HCT116 (cell line): ENCODE measurements around the gene IL20RA. TPM values are rescaled to one million over a fixed set of nuclear protein-coding genes. Genes with fewer than 3 reads are reported as not detected.

Source experiments
- ATAC-seq: fragments of 200-7000 bp; cut with Tn5 transposase; 2 replicates; pipeline ENCODE4 v1.9.1; 2020; ENCODE audit warnings: mild to moderate bottlenecking, moderate library complexity
- BruUV-seq: library from RNA; stranded (reverse); fragments of 400-500 nt; replicated peaks from 2 replicates; lab custom pipeline; 2021; lab: Mats Ljungman, UMichigan
- CTCF ChIA-PET: fragments of 300-600 bp; sonication (Branson Sonifier 250); formaldehyde crosslinking; loops from one replicate; lab custom pipeline; 2021; ENCODE audit warnings: antibody characterized with exemption; lab: Charles Lee
- POLR2A ChIA-PET: fragments of 300-600, 350-600 bp; sonication (Branson Sonifier 250); formaldehyde crosslinking; loops from one replicate; lab custom pipeline; 2021; ENCODE audit warnings: antibody characterized with exemption; lab: Charles Lee
- RAD21 ChIA-PET, 2 experiments: fragments of 300-600 bp; sonication (Branson Sonifier 250); formaldehyde crosslinking; loops; one replicate each; lab custom pipeline; 2023; ENCODE audit warnings: low total read pairs in 2 of 2; ENCODE audit not compliant: uncharacterized antibody in 2 of 2, unreplicated experiment in 2 of 2, low non-redundant PET in 1 of 2; lab: Charles Lee
- DNase-seq: peaks from one replicate; pipeline ENCODE4 v3.0.0-alpha.2; 2010; ENCODE audit warnings: low read depth, low spot score
- H2AFZ ChIP-seq: fragments of 200-600 bp; shearing (Covaris generic), sonication (generic); 2 replicates; pipeline ENCODE4 v1.6.1; 2017; ENCODE audit warnings: low read depth, mixed run types, mixed read lengths, antibody characterized with exemption, low read length; ENCODE audit not compliant: poor library complexity, severe bottlenecking
- H3K27ac ChIP-seq: 2 replicates; pipeline ENCODE4 v1.5.1; 2012; ENCODE audit warnings: low read depth, low read length
- H3K27me3 ChIP-seq: fragments of 200-600 bp; sonication (generic); 2 replicates; pipeline ENCODE4 v1.6.1; 2016; ENCODE audit warnings: mixed run types, low read length, mixed read lengths; ENCODE audit not compliant: insufficient read depth
- H3K36me3 ChIP-seq, 2 experiments: fragments of 200-500 bp in 1 of 2; fragments of 200-600 bp in 1 of 2; sonication (Bioruptor generic) in 1 of 2; sonication (generic) in 1 of 2; 2 replicates each; pipeline versions ENCODE4 v1.5.1 to v1.6.1; 2014 to 2016; ENCODE audit warnings: low read length in 2 of 2, inconsistent platforms in 1 of 2, mixed read lengths in 1 of 2, mixed run types in 1 of 2; ENCODE audit not compliant: insufficient read depth in 2 of 2, control insufficient read depth in 1 of 2
- H3K4me1 ChIP-seq, 2 experiments: fragments of 200-600 bp in 1 of 2; sonication (generic) in 1 of 2; 2 replicates each; pipeline versions ENCODE4 v1.5.1 to v1.6.1; 2012 to 2017; ENCODE audit warnings: low read length in 2 of 2, inconsistent platforms in 1 of 2, mild to moderate bottlenecking in 1 of 2, mixed read lengths in 1 of 2, mixed run types in 1 of 2, moderate library complexity in 1 of 2; ENCODE audit not compliant: insufficient read depth in 2 of 2, control insufficient read depth in 1 of 2
- H3K4me2 ChIP-seq: fragments of 200-600 bp; sonication (generic); 2 replicates; pipeline ENCODE4 v1.6.1; 2017; ENCODE audit warnings: mixed run types, low read length, mixed read lengths
- H3K4me3 ChIP-seq, 2 experiments: fragments of 200-600 bp in 1 of 2; sonication (generic) in 1 of 2; replicated peaks in 1 of 2; 2 replicates each; pipeline ENCODE4 v1.5.1; 2011 to 2016; ENCODE audit warnings: low read length in 2 of 2, control low read depth in 1 of 2, low read depth in 1 of 2, mild to moderate bottlenecking in 1 of 2, mixed read lengths in 1 of 2, mixed run types in 1 of 2
- H3K79me2 ChIP-seq: fragments of 200-600 bp; sonication (generic); 2 replicates; pipeline ENCODE4 v1.6.1; 2017; ENCODE audit warnings: mild to moderate bottlenecking, mixed run types, low read length, moderate library complexity, mixed read lengths; ENCODE audit not compliant: insufficient read depth
- H3K9ac ChIP-seq: fragments of 200-600 bp; sonication (generic); 2 replicates; pipeline ENCODE4 v1.6.1; 2016; ENCODE audit warnings: low read length, mixed read lengths
- H3K9me2 ChIP-seq: fragments of 200-600 bp; sonication (generic), shearing (Covaris generic); 2 replicates; pipeline ENCODE4 v1.6.1; 2017; ENCODE audit warnings: mixed run types, mild to moderate bottlenecking, moderate library complexity; ENCODE audit not compliant: insufficient read depth
- H3K9me3 ChIP-seq, 2 experiments: fragments of 200-500 bp in 1 of 2; fragments of 200-600 bp in 1 of 2; sonication (Bioruptor generic) in 1 of 2; sonication (generic) in 1 of 2; 2 replicates each; pipeline ENCODE4 v1.6.1; 2014 to 2017; ENCODE audit warnings: low read length in 2 of 2, mixed read lengths in 2 of 2, inconsistent platforms in 1 of 2, low read depth in 1 of 2, mild to moderate bottlenecking in 1 of 2, mixed run types in 1 of 2, moderate library complexity in 1 of 2; ENCODE audit not compliant: control insufficient read depth in 1 of 2, insufficient read depth in 1 of 2
- H4K20me1 ChIP-seq: fragments of 200-600 bp; sonication (generic), shearing (Covaris generic); 2 replicates; pipeline ENCODE4 v1.6.1; 2017; ENCODE audit warnings: mixed run types, mild to moderate bottlenecking, moderate library complexity; ENCODE audit not compliant: insufficient read depth
- CEBPB ChIP-seq: IDR thresholded peaks from 2 replicates; pipeline ENCODE4 v1.6.1; 2012; ENCODE audit warnings: low read depth
- ELF1 ChIP-seq: IDR thresholded peaks from 2 replicates; pipeline ENCODE4 v1.6.1; 2012; ENCODE audit warnings: low read depth, borderline replicate concordance
- EZH2 ChIP-seq: fragments of 200-600 bp; sonication (generic); IDR thresholded peaks from 2 replicates; pipeline ENCODE4 v1.6.1; 2017; ENCODE audit warnings: antibody characterized with exemption, mixed run types
- FOSL1 ChIP-seq: IDR thresholded peaks from 2 replicates; pipeline ENCODE4 v1.6.1; 2012; ENCODE audit warnings: low read depth
- JUND ChIP-seq: IDR thresholded peaks from 2 replicates; pipeline ENCODE4 v1.6.1; 2012
- POLR2AphosphoS5 ChIP-seq: IDR thresholded peaks from 2 replicates; pipeline ENCODE4 v1.6.1; 2011; ENCODE audit warnings: mild to moderate bottlenecking, low read depth, low read length, moderate library complexity
- RAD21 ChIP-seq: IDR thresholded peaks from 2 replicates; pipeline ENCODE4 v1.6.1; 2012; ENCODE audit warnings: low read depth, mild to moderate bottlenecking
- SIN3A ChIP-seq: IDR thresholded peaks from 2 replicates; pipeline ENCODE4 v1.6.1; 2012; ENCODE audit warnings: low read depth
- SP1 ChIP-seq: IDR thresholded peaks from 2 replicates; pipeline ENCODE4 v1.6.1; 2012; ENCODE audit warnings: low read depth
- TCF7L2 ChIP-seq: IDR thresholded peaks from 2 replicates; pipeline ENCODE4 v1.7.0; 2011; ENCODE audit warnings: borderline replicate concordance, inconsistent platforms; ENCODE audit not compliant: insufficient read depth, insufficient read length; ENCODE audit errors: extremely low read depth
- ZFX ChIP-seq: fragments of 450-650 bp; IDR thresholded peaks from 2 replicates; pipeline ENCODE4 v1.6.1; 2017
- intact Hi-C: fragments of 100-400 bp; cut with micrococcal nuclease; formaldehyde crosslinking; loops from 2 replicates; pipeline ENCODE4 v1.10.0; 2022
- total RNA-seq: library from RNA; stranded (reverse); gene quantifications from one replicate; pipeline ENCODE4 v1.2.1, GENCODE V29; 2021; ENCODE audit not compliant: unreplicated experiment
- TF ChIP-seq, protein P1 (sequence below): IDR thresholded peaks from 2 replicates; pipeline ENCODE4 v1.6.1; 2012

Gene IL20RA
- total RNA-seq, 1 experiment from 2014 or later = 1.1 TPM

GRCh38 chr6:136969433-136969832 lies 75.3 kb downstream of the IL20RA start:
- DNase-seq = no peak
- no peaks in the 10 kb centered on the region for H3K9me3 ChIP-seq
- no peaks in the 10 kb centered on the region for H3K9me2 ChIP-seq
- intact Hi-C loops = loop anchor here (5.0 kb wide), 2 partner anchors 198 to 673 kb away; no protein-coding TSS in a partner anchor
- H2AFZ ChIP-seq = no peak overlapping the region
- no peak overlapping the region for H3K4me3 ChIP-seq
- ATAC-seq = no peak
- no peak overlapping the region for H3K9ac ChIP-seq
- no peaks in the 10 kb centered on the region for H3K36me3 ChIP-seq
- POLR2A ChIA-PET = no interaction called here
- no TSS peak for BruUV-seq
- no peak for TF ChIP-seq POLR2AphosphoS5
- TF ChIP-seq JUND = no peak
- TF ChIP-seq FOSL1 = no peak
- no peak for TF ChIP-seq CEBPB
- no peak for TF ChIP-seq RAD21
- TF ChIP-seq ELF1 = no peak
- no peak for TF ChIP-seq EZH2
- TF ChIP-seq TCF7L2 = no peak
- TF ChIP-seq SIN3A = no peak
- TF ChIP-seq, all 23 proteins: peak for 0
- H4K20me1 ChIP-seq = no peaks in the 10 kb centered on the region
- H3K4me2 ChIP-seq = no peak overlapping the region
- no peaks in the 10 kb centered on the region for H3K27me3 ChIP-seq
- H3K79me2 ChIP-seq = no peaks in the 10 kb centered on the region
- no peak overlapping the region for H3K27ac ChIP-seq
- peaks cover 0 to 5% of the 10 kb centered on the region in 2 experiments; a peak in 2 of 4 replicates for H3K4me1 ChIP-seq
- RAD21 ChIA-PET = no interaction called here
- CTCF ChIA-PET = no interaction called here

GRCh38 chr6:136968837-136969236 lies 75.9 kb downstream of the IL20RA start:
- POLR2A ChIA-PET = no interaction called here
- Histone ChIP-seq H3K27ac (no peak overlapping the region), H2AFZ (peak overlapping the region; percentile 43), H3K4me3 (no peak overlapping the region), H3K79me2 (no peaks in the 10 kb centered on the region), H3K9ac (no peak overlapping the region), H3K9me2 (no peaks in the 10 kb centered on the region), H4K20me1 (no peaks in the 10 kb centered on the region), H3K9me3 (no peaks in the 10 kb centered on the region), H3K4me1 (peaks cover 0 to 5% of the 10 kb centered on the region in 2 experiments; a peak in 2 of 4 replicates), H3K27me3 (no peaks in the 10 kb centered on the region), H3K4me2 (no peak overlapping the region), H3K36me3 (no peaks in the 10 kb centered on the region)
- ATAC-seq = no peak
- intact Hi-C loops = loop anchor here (1.0 to 5.0 kb wide), 3 partner anchors 44 to 673 kb away; no protein-coding TSS in a partner anchor
- no peak for TF ChIP-seq ZFX
- TF ChIP-seq, protein P1, sequence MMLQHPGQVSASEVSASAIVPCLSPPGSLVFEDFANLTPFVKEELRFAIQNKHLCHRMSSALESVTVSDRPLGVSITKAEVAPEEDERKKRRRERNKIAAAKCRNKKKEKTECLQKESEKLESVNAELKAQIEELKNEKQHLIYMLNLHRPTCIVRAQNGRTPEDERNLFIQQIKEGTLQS = no peak
- no peak for TF ChIP-seq SP1
- TF ChIP-seq TCF7L2 = no peak
- TF ChIP-seq JUND = no peak
- no peak for TF ChIP-seq RAD21
- RAD21 ChIA-PET = no interaction called here
- no TSS peak for BruUV-seq
- DNase-seq = no peak
- CTCF ChIA-PET = interaction anchor here (1.1 to 1.2 kb wide), 2 partner anchors 12 to 45 kb away, joined by 3 to 6 read pairs; no protein-coding TSS in a partner anchor
